Calu3 (cell line): ENCODE measurements around the gene RHOF. TPM values are rescaled to one million over a fixed set of nuclear protein-coding genes. Genes with fewer than 3 reads are reported as not detected.
A peak's percentile ranks its signal among the peaks of the same experiment; 100 is the strongest.

Experiments used
- Bru-seq: library from RNA; stranded (reverse); fragments of 400-500 nt; gene quantifications from one replicate; lab custom pipeline; 2021; lab: Mats Ljungman, UMichigan
- BruChase-seq, 2 experiments: library from RNA; stranded (reverse); fragments of 400-500 nt; gene quantifications; one replicate each; lab custom pipeline; 2021; lab: Mats Ljungman, UMichigan
- BruUV-seq: library from RNA; stranded (reverse); fragments of 400-500 nt; replicated peaks from 2 replicates; lab custom pipeline; 2021; lab: Mats Ljungman, UMichigan
- CTCF ChIA-PET: fragments of 300-600 bp; sonication (Branson Sonifier 250); formaldehyde crosslinking; loops from one replicate; lab custom pipeline; 2022; ENCODE audit warnings: antibody characterized with exemption; lab: Charles Lee
- DNase-seq: peaks from one replicate; pipeline ENCODE4 v3.0.0; 2022
- H3K27ac Mint-ChIP-seq: one replicate; pipeline ENCODE4 v1.8.0; 2022; ENCODE audit warnings: mixed read lengths; ENCODE audit not compliant: unreplicated experiment
- H3K27me3 Mint-ChIP-seq: one replicate; pipeline ENCODE4 v1.8.0; 2022; ENCODE audit warnings: mixed read lengths; ENCODE audit not compliant: unreplicated experiment
- H3K36me3 Mint-ChIP-seq: one replicate; pipeline ENCODE4 v1.8.0; 2022; ENCODE audit warnings: mild to moderate bottlenecking, moderate library complexity, mixed read lengths; ENCODE audit not compliant: insufficient read depth, unreplicated experiment
- H3K4me1 Mint-ChIP-seq: one replicate; pipeline ENCODE4 v1.8.0; 2022; ENCODE audit warnings: mild to moderate bottlenecking, low read depth, mixed read lengths; ENCODE audit not compliant: unreplicated experiment
- H3K4me3 Mint-ChIP-seq: one replicate; pipeline ENCODE4 v1.8.0; 2022; ENCODE audit warnings: mild to moderate bottlenecking, low read depth, moderate library complexity, mixed read lengths; ENCODE audit not compliant: unreplicated experiment
- H3K9me3 Mint-ChIP-seq: one replicate; pipeline ENCODE4 v1.8.0; 2022; ENCODE audit warnings: low read depth, mixed read lengths; ENCODE audit not compliant: unreplicated experiment
- intact Hi-C: fragments of 100-400 bp; cut with micrococcal nuclease; formaldehyde crosslinking; loops from one replicate; pipeline ENCODE4 v1.10.0; 2022; ENCODE audit not compliant: unreplicated experiment
- long read RNA-seq: library from polyadenylated mRNA; stranded (forward); transcript quantifications from one replicate; pipeline ENCODE4 v2.0.0, GENCODE V29; 2022
- total RNA-seq: library from RNA; stranded (reverse); gene quantifications from 2 replicates; pipeline ENCODE4 v1.2.3, GENCODE V29; 2022
- TF ChIP-seq, protein P1 (sequence below): fragments of 200-600 bp; IDR thresholded peaks from one replicate; pipeline ENCODE4 v1.8.0; 2022; ENCODE audit warnings: antibody characterized with exemption; ENCODE audit not compliant: unreplicated experiment

Gene RHOF
- 73.9 and 121 TPM in 2 replicates for total RNA-seq
- Bru-seq, nascent RNA = percentile 85 among the genes with signal in this experiment
- BruChase-seq, experiment 1, labeled RNA remaining after a 6-hour chase = percentile 87 among the genes with signal in this experiment
- BruChase-seq, experiment 2, labeled RNA remaining after a 2-hour chase = percentile 84 among the genes with signal in this experiment
- long read RNA-seq, transcript RHOF-201 (5 exons, 3,009 nt) = major isoform, 125 of 183 reads
- long read RNA-seq, transcript RHOF-203 (4 exons, 1,485 nt) = minor isoform, 7 of 183 reads
- long read RNA-seq, partial matches to known transcripts = 2 of 183 reads
- long read RNA-seq, other reads (novel, unspliced or antisense) = 47 of 183 reads

- Mint-ChIP-seq H3K4me3 (peak within 1 kb of the TSS; percentile 86), H3K4me1 (peaks cover 76% of the 10 kb centered on the region), H3K27me3 (no peaks in the 10 kb centered on the region), H3K36me3 (peaks cover 86% of the 10 kb centered on the region), H3K9me3 (no peaks in the 10 kb centered on the region), H3K27ac (peak within 1 kb of the TSS; percentile 89)
- CTCF ChIA-PET = interaction anchor here (0.6 to 8.7 kb wide), 16 partner anchors 9 to 289 kb away, joined by 3 to 179 read pairs (median 9); partner anchors contain the start of genes PSMD9, SETD1B and TMEM120B
- peak; percentile 66 for DNase-seq
- BruUV-seq = no TSS peak
- TF ChIP-seq, protein P1, sequence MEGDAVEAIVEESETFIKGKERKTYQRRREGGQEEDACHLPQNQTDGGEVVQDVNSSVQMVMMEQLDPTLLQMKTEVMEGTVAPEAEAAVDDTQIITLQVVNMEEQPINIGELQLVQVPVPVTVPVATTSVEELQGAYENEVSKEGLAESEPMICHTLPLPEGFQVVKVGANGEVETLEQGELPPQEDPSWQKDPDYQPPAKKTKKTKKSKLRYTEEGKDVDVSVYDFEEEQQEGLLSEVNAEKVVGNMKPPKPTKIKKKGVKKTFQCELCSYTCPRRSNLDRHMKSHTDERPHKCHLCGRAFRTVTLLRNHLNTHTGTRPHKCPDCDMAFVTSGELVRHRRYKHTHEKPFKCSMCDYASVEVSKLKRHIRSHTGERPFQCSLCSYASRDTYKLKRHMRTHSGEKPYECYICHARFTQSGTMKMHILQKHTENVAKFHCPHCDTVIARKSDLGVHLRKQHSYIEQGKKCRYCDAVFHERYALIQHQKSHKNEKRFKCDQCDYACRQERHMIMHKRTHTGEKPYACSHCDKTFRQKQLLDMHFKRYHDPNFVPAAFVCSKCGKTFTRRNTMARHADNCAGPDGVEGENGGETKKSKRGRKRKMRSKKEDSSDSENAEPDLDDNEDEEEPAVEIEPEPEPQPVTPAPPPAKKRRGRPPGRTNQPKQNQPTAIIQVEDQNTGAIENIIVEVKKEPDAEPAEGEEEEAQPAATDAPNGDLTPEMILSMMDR = no peak
- intact Hi-C loops = no loop called here
These were observed at the start of gene RHOF for GRCh38 chr12:121793440-121793837. Gene RHOF, minus strand, starts transcription at chr12:121793688. Its CDS starts 55 bp downstream, at chr12:121793633.

DNA sequence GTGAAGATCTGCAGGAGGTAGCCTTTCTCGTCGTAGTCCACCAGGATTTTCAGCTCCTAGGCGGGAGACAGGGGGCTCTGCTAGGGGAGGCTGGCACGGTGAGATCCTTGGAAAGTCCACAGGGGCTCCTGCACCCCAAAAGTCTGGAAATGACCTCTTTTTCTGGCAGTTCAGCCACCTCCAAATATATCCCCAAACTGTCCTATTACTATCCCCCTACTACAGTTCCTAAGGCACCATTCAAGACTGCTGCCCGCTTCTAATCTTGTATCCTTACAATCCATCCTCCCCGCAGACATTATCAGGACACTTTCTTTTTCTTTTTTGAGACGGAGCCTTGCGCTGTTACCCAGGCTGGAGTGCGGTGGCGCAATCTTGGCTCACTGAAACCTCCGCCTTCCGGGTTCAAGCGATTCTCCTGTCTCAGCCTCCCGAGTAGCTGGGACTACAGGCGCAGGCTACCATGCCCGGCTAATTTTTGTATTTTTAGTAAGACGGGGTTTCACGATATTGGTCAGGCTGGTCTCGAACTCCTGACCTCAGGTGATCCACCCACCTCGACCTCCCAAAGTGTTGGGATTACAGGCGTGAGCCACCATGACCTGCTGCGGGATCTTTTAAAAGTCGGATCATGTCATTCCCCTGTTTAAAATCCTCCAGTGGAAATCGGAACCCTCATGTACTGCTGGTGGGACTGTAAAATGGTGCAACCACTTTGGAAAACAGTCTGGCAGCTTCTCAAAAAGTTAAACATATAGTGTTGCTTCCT, 46.7 kb upstream of the RHOF start:
- Mint-ChIP-seq H3K4me1 (peaks cover 9% of the 10 kb centered on the region), H3K4me3 (peak overlapping the region; percentile 85)
- intact Hi-C loops = no loop called here

DNA sequence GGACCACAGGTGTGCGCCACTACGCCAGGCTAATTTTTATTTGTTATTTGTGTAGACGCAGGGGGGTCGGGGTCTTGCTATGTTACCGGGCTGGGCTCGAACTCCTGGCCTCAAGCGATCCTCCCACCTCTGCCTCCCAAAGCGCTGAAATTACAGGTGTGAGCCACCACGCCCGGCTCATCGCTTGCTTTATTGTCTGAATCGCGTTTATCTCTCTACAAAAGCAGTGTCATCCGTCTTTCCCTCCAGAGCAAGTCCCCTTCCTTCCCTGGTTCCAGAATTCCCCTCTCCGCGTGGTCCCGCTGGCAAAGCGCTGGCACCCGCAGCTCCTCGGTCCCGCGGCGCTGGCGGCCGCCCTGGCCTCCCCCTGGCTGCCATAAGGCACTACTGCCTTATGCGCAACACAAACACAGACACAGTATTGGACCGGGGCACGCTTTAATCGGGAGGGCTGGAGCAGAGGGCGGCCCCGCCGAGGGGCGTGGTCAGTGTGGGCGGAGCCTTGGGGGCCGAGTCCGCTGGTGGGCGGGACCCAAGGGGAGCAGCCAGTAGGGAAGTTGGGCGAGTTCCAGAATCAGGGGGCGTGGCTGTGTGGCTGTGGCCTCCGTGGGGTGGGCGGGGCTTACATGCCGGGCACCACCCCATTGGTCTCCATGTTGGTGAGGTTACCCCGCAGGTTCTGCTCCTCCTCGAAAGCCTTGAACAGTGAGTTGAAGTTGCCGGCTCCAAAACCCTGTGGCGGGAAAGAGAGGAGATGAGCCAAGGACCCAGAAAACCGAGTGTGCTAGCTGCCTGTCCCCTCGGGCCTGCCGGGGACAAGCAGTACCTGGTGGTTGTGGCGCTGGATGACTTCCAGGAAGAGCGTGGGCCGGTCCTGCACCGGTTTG, 45.9 kb upstream of the RHOF start:
- intact Hi-C loops = no loop called here
- CTCF ChIA-PET = interaction anchor here (0.8 to 1.3 kb wide), 3 partner anchors 41 to 49 kb away, joined by 4 read pairs; partner anchors contain the start of gene PSMD9
- H3K9me3 Mint-ChIP-seq = no peaks in the 10 kb centered on the region
- peak overlapping the region; percentile 85 for H3K4me3 Mint-ChIP-seq
- DNase-seq = peak; percentile 100
- BruUV-seq = no TSS peak
- no peaks in the 10 kb centered on the region for H3K27me3 Mint-ChIP-seq
- peak overlapping the region; percentile 29 for H3K27ac Mint-ChIP-seq
- H3K4me1 Mint-ChIP-seq = peaks cover 9% of the 10 kb centered on the region
- TF ChIP-seq, protein P1 = no peak
- H3K36me3 Mint-ChIP-seq = peaks cover 17% of the 10 kb centered on the region

More for the DNA sequence above, 46.7 kb upstream of the RHOF start:
- peak; percentile 20 for DNase-seq
- TF ChIP-seq, protein P1 = no peak
- CTCF ChIA-PET = interaction anchor here (0.7 to 1.3 kb wide), 2 partner anchors 32 to 46 kb away, joined by 3 to 4 read pairs; no protein-coding TSS in a partner anchor
- peak overlapping the region; percentile 29 for H3K27ac Mint-ChIP-seq
- TSS peak; percentile 67 for BruUV-seq
- peaks cover 17% of the 10 kb centered on the region for H3K36me3 Mint-ChIP-seq
- no peaks in the 10 kb centered on the region for H3K27me3 Mint-ChIP-seq
- H3K9me3 Mint-ChIP-seq = no peaks in the 10 kb centered on the region

DNA sequence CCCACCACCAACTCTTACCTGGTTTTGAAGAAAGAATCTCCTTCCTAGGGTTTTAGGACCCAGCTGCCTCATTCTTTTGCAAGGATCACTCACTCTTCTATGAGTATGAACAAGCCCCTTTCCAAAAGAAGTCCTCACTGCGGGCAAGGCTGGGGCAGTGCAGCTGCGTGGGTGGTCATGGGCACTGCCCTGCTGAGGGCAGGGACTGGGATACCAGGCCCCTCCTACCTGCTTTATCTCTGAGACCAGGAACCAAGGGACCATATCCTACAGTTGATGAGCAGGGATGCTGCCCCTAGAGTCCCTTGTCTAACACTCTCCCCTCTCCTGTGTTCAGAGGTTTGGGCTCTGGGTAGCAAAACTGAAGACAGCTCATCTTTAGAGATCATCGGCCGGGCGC, 44.6 kb upstream of the RHOF start:
- peaks cover 3% of the 10 kb centered on the region for H3K4me1 Mint-ChIP-seq
- DNase-seq = no peak
- H3K27ac Mint-ChIP-seq = no peak overlapping the region
- BruUV-seq = no TSS peak
- intact Hi-C loops = no loop called here
- H3K27me3 Mint-ChIP-seq = no peaks in the 10 kb centered on the region
- no peak overlapping the region for H3K4me3 Mint-ChIP-seq
- peaks cover 17% of the 10 kb centered on the region for H3K36me3 Mint-ChIP-seq
- H3K9me3 Mint-ChIP-seq = no peaks in the 10 kb centered on the region
- TF ChIP-seq, protein P1 = no peak
- CTCF ChIA-PET = interaction anchor here (0.9 to 1.3 kb wide), 3 partner anchors 17 to 45 kb away, joined by 4 to 6 read pairs (median 5); no protein-coding TSS in a partner anchor
